Suprapubic skin (tissue), 3 donors: ENCODE measurements around the gene HDLBP.

Experiments used
- POLR2A ChIP-seq, 2 donors: fragments of 450-650 bp; IDR thresholded peaks; one replicate each; pipeline ENCODE4 v1.6.1; 2017; ENCODE audit warnings: antibody characterized with exemption in 2 of 2, mild to moderate bottlenecking in 2 of 2, moderate library complexity in 2 of 2
- TF ChIP-seq, protein P1 (sequence below), 2 donors: fragments of 200-600 bp in 1 of 2; fragments of 450-650 bp in 1 of 2; sonication (generic) in 1 of 2; IDR thresholded peaks; one replicate each; pipeline ENCODE4 v1.5.1; 2016 to 2019; ENCODE audit warnings: antibody characterized with exemption in 2 of 2, mild to moderate bottlenecking in 1 of 2, moderate library complexity in 1 of 2

DNA sequence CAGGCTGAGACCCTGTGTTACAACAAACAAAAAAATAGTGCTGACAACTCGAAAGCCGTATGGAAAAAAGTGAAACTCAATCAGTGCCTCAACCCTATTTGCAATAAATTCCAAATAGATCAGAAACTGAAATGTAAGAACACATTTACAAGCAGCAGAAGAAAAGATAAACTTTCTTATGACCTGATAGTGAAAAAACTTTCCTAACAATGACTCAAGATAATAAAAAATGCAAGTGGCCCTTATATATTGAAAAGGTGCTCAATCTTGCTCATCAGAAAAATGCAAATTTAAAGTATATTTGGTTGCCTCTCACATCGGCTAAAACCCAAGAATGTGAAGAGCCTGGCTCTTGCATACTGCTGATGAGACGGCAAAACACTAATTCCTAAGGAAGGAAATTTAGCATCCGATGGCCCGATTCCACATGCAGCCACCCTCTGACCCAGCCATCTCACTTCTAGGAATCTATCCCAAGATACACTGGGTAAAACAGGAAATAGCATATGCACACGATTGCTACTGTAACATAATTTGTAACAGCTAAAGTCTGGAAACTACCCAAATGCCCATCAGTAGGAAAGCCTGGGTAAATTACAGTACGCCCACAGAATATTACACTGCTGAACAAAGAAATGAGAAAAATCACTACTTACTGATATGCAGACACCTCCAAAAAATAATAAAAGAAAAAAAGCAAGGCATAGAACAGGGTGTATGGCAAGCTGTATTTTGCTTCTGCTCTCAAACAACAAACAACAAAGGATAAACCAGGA is 56.8 kb downstream of the HDLBP start:
- no peak for TF ChIP-seq POLR2A (IDR thresholded peaks at IDR 0.05)
- TF ChIP-seq, protein P1, sequence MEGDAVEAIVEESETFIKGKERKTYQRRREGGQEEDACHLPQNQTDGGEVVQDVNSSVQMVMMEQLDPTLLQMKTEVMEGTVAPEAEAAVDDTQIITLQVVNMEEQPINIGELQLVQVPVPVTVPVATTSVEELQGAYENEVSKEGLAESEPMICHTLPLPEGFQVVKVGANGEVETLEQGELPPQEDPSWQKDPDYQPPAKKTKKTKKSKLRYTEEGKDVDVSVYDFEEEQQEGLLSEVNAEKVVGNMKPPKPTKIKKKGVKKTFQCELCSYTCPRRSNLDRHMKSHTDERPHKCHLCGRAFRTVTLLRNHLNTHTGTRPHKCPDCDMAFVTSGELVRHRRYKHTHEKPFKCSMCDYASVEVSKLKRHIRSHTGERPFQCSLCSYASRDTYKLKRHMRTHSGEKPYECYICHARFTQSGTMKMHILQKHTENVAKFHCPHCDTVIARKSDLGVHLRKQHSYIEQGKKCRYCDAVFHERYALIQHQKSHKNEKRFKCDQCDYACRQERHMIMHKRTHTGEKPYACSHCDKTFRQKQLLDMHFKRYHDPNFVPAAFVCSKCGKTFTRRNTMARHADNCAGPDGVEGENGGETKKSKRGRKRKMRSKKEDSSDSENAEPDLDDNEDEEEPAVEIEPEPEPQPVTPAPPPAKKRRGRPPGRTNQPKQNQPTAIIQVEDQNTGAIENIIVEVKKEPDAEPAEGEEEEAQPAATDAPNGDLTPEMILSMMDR (IDR thresholded peaks at IDR 0.05) = no peak
